ENCODE measurements around the gene DHX57.
"Not testable (repeated sequence)": the region's sequence is repeated elsewhere in the genome, so short reads cannot be mapped to it uniquely, and the experiment has no call there.

Gene DHX57

GRCh38 chr2:38765551-38765950, 110.2 kb downstream of the DHX57 start:
- no peak for TF ChIP-seq GATA1 (IDR thresholded peaks at IDR 0.05; ENCODE audit: low read depth, low read length)
- no peak for TF ChIP-seq POLR2A (IDR thresholded peaks at IDR 0.05; ENCODE audit: low read length)
- DNase-seq, result no peak

DNA sequence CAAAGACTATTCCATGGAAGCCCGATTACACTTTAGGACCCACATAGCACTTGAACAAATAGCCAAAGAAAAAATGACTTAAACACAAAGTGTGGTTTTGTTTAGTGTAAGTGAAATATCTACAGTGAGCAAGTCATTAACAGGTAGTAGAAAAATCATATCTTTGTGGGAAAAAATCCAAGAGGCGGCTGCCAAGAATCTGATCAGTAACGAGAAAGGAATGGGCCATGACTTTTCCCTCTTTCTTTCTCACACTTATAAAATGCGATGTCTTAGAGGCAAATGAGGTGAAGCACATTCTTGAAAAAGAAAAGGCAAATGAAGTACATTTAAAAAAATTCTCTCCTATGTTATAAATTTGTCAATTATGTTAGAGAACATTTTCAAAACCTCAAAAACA, 110.6 kb downstream of the DHX57 start:
- no peak for TF ChIP-seq GATA1 (IDR thresholded peaks at IDR 0.05; ENCODE audit: low read depth, low read length)
- TF ChIP-seq POLR2A (IDR thresholded peaks at IDR 0.05; ENCODE audit: low read length), result no peak

DNA sequence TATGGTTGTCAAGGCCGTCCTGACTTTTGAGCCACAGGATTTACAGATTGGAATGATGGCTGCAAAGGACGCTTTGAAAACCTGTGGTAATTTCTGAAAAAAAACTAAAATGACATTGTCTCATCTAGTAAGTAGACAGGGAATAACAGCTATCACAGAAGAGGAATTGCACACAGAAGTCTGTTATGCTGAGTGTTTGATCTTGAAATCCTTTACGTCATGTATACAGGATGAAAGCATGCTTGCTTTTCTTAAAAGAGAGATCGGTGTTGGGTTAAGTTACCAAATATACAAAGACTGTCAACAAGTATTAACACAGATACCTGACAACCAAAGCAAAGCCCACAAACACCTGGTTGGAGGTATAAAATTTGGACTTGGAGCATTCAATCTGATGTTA, 112.0 kb downstream of the DHX57 start:
- TF ChIP-seq GATA1 (IDR thresholded peaks at IDR 0.05; ENCODE audit: low read depth, low read length) (no peak), POLR2A (IDR thresholded peaks at IDR 0.05; ENCODE audit: low read length) (no peak)
- no peak for DNase-seq

More for the DNA sequence above, 110.6 kb downstream of the DHX57 start:
- DNase-seq, result no peak

GRCh38 chr2:38763228-38763627, 112.5 kb downstream of the DHX57 start:
- no peak for DNase-seq
- TF ChIP-seq POLR2A (IDR thresholded peaks at IDR 0.05; ENCODE audit: low read length) (no peak), GATA1 (IDR thresholded peaks at IDR 0.05; ENCODE audit: low read depth, low read length) (no peak)

DNA sequence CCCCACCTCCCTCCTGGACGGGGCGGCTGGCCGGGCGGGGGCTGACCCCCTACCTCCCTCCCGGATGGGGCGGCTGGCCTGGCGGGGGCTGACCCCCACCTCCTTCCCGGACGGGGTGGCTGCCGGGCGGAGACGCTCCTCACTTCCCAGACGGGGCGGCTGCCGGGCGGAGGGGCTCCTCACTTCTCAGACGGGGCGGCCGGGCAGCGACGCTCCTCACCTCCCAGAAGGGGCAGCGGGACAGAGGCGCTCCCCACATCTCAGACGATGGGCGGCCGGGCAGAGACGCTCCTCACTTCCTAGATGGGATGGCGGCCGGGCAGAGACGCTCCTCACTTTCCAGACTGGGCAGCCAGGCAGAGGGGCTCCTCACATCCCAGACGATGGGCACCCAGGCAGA, 119.8 kb downstream of the DHX57 start:
- not testable (repeated sequence) for DNase-seq

DNA sequence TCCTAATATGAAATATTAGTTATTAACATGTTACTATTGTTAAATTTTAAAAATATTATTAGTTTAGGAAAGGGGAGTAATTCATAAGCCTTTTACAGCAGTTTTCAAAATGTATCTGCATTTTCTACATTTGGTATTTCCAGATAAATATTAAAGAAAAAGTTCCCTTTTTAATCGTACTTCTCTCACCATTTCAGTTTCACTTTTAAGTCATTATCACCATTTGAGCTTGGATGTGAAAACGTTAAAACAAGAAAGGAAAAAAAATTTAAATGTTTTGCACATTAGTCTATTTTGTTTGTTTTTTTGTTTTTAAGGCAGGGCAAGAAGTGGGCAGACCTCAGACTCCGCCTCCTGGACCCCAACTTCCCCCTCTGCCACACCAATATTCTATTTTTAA, 121.2 kb downstream of the DHX57 start:
- DNase-seq, result peak in 1 of 2 experiments; percentile 8
- no peak for TF ChIP-seq GATA1 (IDR thresholded peaks at IDR 0.05; ENCODE audit: low read depth, low read length)
- TF ChIP-seq POLR2A (IDR thresholded peaks at IDR 0.05; ENCODE audit: low read length), result no peak

GRCh38 chr2:38754049-38754448, 121.7 kb downstream of the DHX57 start:
- DNase-seq, result no peak
- TF ChIP-seq POLR2A (IDR thresholded peaks at IDR 0.05; ENCODE audit: low read length), result no peak
- no peak for TF ChIP-seq GATA1 (IDR thresholded peaks at IDR 0.05; ENCODE audit: low read depth, low read length)

DNA sequence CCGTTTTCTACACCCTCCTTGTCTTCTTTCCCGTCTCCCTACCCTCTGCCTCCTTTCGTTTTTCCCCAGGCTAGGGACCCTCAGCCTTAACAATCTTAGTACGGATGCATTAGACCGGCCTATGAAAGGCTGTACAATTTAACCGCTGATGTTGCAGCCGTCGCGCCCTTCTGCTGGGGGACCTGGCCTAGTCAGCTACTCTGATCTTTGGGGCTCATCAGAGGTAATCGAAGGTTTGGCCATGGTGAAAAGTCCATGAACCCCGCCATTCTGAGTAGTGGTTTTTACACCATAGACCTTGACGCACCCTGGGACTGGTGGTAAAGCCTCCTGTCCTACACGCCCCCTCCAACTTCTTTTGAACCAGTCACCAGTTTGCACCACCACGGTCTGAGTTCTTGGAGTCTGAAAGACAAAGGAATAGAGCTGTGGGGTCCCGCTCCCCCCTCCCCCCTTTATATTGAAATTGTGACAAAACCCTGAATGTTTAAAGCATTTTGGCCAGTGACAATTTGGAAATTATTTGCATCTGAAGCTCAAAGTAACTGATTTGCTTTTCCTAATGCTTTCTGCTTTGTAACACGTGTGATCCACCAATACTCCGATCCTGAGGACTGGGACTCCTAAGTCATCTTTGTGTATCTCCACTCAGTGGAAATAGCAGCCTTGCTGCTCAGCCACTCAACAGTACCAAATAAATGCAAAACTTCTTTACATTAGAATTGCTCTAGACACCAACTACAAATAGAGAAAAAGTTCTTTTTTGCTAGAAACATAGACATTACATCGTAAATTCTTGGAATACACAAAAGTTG, 123.9 kb downstream of the DHX57 start:
- no peak for TF ChIP-seq GATA1 (IDR thresholded peaks at IDR 0.05; ENCODE audit: low read depth, low read length)
- no peak for TF ChIP-seq POLR2A (IDR thresholded peaks at IDR 0.05; ENCODE audit: low read length)
- peak in 1 of 2 experiments; percentile 49 for DNase-seq

GRCh38 chr2:38750891-38751595, 124.7 kb downstream of the DHX57 start, which contains the start of gene SRSF7:
Gene SRSF7 (minus strand): TSS chr2:38751361. CDS start chr2:38751256, 105 bp downstream.
- peak; percentile 99 for DNase-seq
- TF ChIP-seq GATA1 (IDR thresholded peaks at IDR 0.05; ENCODE audit: low read depth, low read length), result no peak
- peak; percentile 100 for TF ChIP-seq POLR2A (IDR thresholded peaks at IDR 0.05; ENCODE audit: low read length)

DNA sequence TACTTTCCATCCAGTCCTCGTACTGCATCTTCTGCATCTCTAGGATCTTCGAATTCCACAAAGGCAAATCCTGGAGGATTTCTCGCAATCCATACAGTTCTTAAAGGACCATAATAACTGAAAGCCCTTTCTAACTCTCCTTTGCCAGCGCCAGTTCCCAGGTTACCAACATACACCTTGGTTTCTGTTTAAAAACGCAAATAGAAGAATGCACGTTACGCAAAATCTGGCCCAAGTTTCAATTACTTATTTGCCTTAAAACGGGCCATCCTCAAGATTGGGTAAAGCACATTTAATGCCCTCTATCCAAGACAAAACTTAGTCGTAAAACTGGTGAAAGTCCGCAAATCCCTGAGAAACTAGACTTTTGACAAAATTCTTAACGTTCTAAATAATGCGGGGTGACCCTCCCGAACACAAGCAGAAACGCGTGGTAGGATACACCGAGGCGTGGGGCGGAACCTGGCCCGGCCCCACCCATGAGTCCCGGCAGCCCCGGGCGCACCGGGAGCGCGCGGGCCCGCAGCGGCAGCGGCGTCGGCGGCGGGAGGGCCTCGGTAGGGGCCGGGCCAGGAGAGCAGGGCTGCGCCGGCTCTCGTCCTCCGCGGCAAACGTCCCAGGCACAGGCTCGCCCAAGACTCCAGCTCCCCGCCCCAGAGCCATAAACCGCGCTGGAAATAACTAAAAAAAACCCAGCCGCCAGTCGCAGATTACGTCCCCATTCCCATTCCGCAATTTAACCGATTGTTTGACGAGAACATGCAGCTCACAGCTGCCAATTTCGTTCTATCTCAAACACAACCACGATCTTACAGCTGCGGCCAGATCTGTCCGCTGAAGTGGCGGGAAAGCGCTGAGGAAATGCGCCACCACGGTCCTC, 125.5 kb downstream of the DHX57 start:
- DNase-seq, result peak; percentile 76 to 85

GRCh38 chr2:38748943-38749804, 126.6 kb downstream of the DHX57 start:
- DNase-seq, result peak; percentile 26 to 36
- no peak for TF ChIP-seq GATA1 (IDR thresholded peaks at IDR 0.05; ENCODE audit: low read depth, low read length)
- no peak for TF ChIP-seq POLR2A (IDR thresholded peaks at IDR 0.05; ENCODE audit: low read length)

More for the DNA sequence above, 125.5 kb downstream of the DHX57 start:
- TF ChIP-seq GATA1 (IDR thresholded peaks at IDR 0.05; ENCODE audit: low read depth, low read length) (no peak), POLR2A (IDR thresholded peaks at IDR 0.05; ENCODE audit: low read length) (no peak)

DNA sequence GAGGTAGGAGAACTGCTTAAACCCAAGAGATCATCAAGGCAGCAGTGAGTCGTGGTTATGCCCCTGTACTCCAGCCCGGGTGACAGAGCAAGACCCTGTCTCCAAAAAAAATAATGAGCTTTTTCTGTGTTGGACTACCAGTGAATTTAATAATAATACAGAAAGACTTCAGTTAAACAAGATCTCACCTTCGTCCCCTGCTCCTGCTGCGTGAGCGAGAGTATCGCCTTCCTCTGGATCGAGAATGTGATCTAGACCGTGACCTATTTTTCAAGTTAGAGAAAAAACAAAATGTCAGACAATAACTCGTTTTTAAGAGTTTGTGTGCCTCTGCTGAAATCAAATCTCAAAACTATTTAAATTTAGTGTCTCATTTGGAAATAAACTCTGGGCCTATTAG, 127.3 kb downstream of the DHX57 start:
- TF ChIP-seq POLR2A (IDR thresholded peaks at IDR 0.05; ENCODE audit: low read length), result no peak
- TF ChIP-seq GATA1 (IDR thresholded peaks at IDR 0.05; ENCODE audit: low read depth, low read length), result no peak
- no peak for DNase-seq

- no peak for DNase-seq
- TF ChIP-seq GATA1 (IDR thresholded peaks at IDR 0.05; ENCODE audit: low read depth, low read length) (no peak), POLR2A (IDR thresholded peaks at IDR 0.05; ENCODE audit: low read length) (no peak)
These were observed 127.9 kb downstream of the DHX57 start for GRCh38 chr2:38747819-38748218.
